ENCODE measurements around the gene MCAM.

The MCAM gene

GRCh38 chr11:119329320-119329719 is 12.4 kb upstream of the MCAM start:
- DNase-seq, result no peak

- DNase-seq, result no peak
These were observed 7.3 kb upstream of the MCAM start for GRCh38 chr11:119324189-119324588.

- DNase-seq, result peak; percentile 71
These were observed 6.7 kb upstream of the MCAM start for GRCh38 chr11:119323532-119324033.

GRCh38 chr11:119322921-119323531 is 6.1 kb upstream of the MCAM start:
- DNase-seq, result no peak

- no peak for DNase-seq
These were observed 5.4 kb upstream of the MCAM start for GRCh38 chr11:119322360-119322739.

- no peak for DNase-seq
These were observed 4.0 kb upstream of the MCAM start for GRCh38 chr11:119320776-119321524.

- DNase-seq, result no peak
These were observed 3.4 kb upstream of the MCAM start for GRCh38 chr11:119320240-119320775.

GRCh38 chr11:119319700-119320239 is 2.8 kb upstream of the MCAM start:
- DNase-seq, result no peak

- no peak for DNase-seq
These were observed 2.3 kb upstream of the MCAM start for GRCh38 chr11:119319136-119319699.

GRCh38 chr11:119318240-119319135 is 1.6 kb upstream of the MCAM start:
- DNase-seq, result no peak

- DNase-seq, result no peak
These were observed 786 bp upstream of the MCAM start for GRCh38 chr11:119317592-119318239.

GRCh38 chr11:119316016-119316728 is 758 bp downstream of the MCAM start:
- peak; percentile 88 for DNase-seq

- peak; percentile 88 for DNase-seq
These were observed 1.6 kb downstream of the MCAM start for GRCh38 chr11:119315131-119316015.

- no peak for DNase-seq
These were observed 2.2 kb downstream of the MCAM start for GRCh38 chr11:119314726-119315125.

- DNase-seq, result no peak
These were observed 6.3 kb downstream of the MCAM start for GRCh38 chr11:119310682-119311052.

GRCh38 chr11:119309953-119310681 is 6.8 kb downstream of the MCAM start:
- no peak for DNase-seq

- DNase-seq, result no peak
These were observed 7.5 kb downstream of the MCAM start for GRCh38 chr11:119309411-119309810.

GRCh38 chr11:119307974-119308373 is 9.0 kb downstream of the MCAM start:
- DNase-seq, result no peak

GRCh38 chr11:119307219-119307618 is 9.7 kb downstream of the MCAM start:
- no peak for DNase-seq
